Measurements from ENCODE around the gene MRFAP1L1.

DNA sequence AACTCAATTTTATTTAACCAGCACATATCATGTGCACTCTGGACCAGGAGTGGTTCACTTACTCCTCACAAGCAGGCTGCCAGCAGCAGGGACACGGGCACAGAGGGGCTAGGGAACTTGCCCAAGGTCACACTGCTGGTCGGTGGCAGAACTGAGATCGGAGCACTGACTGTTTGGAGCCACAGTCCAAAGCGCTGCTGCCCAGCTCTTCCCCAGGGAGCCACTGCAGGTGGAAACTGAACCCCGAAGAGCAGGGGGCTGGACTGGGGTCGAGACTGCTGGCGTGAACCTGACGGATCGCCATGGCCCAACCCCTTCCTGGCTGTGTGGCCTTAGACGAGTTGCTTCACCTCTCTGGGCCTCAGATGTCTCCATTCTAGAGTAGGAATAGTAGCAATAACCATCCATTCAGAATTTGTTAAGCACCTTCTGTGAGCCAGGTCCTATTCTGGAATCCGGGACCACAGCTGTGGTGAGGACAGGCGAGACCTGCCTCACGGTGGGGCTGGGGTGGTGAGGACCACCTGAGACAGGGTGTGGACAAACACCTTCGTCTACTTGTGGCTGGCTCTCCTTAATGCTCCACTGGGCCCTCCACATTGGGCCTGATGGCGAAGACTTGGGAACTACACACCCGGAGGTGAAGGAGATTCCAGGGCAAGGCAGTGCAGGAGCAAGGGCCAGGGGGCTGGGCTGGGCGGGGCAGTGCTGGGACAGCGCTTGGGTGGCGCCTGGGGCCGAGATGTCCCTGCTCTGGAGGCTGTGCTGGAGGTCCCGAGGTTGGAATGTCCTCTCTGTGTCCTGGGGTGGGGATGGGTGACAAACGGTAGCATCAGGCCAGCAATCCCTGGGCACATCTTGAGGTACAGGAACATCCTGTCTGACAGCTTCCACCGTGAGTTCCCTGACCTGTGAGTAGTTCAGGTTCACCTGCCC lies 40.9 kb upstream of the MRFAP1L1 start:
- TF ChIP-seq, protein P1, sequence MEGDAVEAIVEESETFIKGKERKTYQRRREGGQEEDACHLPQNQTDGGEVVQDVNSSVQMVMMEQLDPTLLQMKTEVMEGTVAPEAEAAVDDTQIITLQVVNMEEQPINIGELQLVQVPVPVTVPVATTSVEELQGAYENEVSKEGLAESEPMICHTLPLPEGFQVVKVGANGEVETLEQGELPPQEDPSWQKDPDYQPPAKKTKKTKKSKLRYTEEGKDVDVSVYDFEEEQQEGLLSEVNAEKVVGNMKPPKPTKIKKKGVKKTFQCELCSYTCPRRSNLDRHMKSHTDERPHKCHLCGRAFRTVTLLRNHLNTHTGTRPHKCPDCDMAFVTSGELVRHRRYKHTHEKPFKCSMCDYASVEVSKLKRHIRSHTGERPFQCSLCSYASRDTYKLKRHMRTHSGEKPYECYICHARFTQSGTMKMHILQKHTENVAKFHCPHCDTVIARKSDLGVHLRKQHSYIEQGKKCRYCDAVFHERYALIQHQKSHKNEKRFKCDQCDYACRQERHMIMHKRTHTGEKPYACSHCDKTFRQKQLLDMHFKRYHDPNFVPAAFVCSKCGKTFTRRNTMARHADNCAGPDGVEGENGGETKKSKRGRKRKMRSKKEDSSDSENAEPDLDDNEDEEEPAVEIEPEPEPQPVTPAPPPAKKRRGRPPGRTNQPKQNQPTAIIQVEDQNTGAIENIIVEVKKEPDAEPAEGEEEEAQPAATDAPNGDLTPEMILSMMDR (IDR thresholded peaks at IDR 0.05; ENCODE audit: insufficient read depth, low read length) = no peak
- TF ChIP-seq, protein P2, sequence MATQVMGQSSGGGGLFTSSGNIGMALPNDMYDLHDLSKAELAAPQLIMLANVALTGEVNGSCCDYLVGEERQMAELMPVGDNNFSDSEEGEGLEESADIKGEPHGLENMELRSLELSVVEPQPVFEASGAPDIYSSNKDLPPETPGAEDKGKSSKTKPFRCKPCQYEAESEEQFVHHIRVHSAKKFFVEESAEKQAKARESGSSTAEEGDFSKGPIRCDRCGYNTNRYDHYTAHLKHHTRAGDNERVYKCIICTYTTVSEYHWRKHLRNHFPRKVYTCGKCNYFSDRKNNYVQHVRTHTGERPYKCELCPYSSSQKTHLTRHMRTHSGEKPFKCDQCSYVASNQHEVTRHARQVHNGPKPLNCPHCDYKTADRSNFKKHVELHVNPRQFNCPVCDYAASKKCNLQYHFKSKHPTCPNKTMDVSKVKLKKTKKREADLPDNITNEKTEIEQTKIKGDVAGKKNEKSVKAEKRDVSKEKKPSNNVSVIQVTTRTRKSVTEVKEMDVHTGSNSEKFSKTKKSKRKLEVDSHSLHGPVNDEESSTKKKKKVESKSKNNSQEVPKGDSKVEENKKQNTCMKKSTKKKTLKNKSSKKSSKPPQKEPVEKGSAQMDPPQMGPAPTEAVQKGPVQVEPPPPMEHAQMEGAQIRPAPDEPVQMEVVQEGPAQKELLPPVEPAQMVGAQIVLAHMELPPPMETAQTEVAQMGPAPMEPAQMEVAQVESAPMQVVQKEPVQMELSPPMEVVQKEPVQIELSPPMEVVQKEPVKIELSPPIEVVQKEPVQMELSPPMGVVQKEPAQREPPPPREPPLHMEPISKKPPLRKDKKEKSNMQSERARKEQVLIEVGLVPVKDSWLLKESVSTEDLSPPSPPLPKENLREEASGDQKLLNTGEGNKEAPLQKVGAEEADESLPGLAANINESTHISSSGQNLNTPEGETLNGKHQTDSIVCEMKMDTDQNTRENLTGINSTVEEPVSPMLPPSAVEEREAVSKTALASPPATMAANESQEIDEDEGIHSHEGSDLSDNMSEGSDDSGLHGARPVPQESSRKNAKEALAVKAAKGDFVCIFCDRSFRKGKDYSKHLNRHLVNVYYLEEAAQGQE (IDR thresholded peaks at IDR 0.05; ENCODE audit: insufficient replicate concordance, low read depth) = no peak
- no peak for TF ChIP-seq GABPA (IDR thresholded peaks at IDR 0.05; ENCODE audit: low read depth)
- TF ChIP-seq POLR2AphosphoS5 (IDR thresholded peaks at IDR 0.05; ENCODE audit: low read depth) = no peak
- TF ChIP-seq SPI1 (IDR thresholded peaks at IDR 0.05; ENCODE audit: borderline replicate concordance, low read depth) = no peak
